8988T (cell line): ENCODE measurements around the gene ATP7B.

ENCODE experiments used
- DNase-seq: peaks from one replicate; pipeline ENCODE4 v3.0.0; 2011

The ATP7B gene

DNA sequence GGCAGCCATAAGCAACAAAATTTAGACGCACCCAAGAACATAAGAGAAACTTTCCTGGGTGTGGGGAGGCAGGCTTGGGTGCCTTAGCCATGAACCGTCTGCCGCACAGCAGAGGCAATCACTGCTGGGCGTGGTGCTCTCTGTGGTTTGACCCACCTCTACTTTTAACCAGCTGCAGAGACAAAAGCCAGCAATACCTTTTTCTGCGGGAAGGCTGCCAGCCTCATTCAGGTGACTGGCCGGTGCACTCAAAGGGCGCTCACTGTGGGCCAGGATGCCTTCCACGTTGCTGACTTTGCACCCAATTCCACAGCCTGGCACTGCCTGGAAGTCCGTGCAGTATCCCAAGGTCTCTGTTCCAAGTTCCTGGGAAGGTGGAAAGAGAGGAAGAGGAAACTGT lies 69.1 kb downstream of the ATP7B start:
- no peak for DNase-seq

DNA sequence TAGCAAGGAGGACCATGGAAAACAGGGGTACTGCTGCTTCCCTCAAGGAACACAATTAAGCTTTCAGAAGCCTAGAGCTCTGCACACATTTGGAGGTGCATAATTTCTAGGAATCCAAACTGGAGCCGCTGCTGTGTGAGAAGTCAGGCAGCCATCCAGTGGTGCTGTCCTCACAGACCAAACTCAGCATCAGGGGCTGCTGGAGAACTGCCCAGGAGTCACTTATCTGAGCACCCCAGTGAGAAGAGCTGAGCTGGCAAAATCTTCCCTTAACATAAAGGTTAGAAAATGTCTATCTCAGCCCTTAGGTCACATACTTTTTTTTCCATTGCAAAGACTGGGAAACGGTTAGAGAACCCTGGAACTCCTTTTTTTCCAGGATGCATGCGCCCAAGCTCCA lies 72.8 kb downstream of the ATP7B start:
- DNase-seq = no peak

DNA sequence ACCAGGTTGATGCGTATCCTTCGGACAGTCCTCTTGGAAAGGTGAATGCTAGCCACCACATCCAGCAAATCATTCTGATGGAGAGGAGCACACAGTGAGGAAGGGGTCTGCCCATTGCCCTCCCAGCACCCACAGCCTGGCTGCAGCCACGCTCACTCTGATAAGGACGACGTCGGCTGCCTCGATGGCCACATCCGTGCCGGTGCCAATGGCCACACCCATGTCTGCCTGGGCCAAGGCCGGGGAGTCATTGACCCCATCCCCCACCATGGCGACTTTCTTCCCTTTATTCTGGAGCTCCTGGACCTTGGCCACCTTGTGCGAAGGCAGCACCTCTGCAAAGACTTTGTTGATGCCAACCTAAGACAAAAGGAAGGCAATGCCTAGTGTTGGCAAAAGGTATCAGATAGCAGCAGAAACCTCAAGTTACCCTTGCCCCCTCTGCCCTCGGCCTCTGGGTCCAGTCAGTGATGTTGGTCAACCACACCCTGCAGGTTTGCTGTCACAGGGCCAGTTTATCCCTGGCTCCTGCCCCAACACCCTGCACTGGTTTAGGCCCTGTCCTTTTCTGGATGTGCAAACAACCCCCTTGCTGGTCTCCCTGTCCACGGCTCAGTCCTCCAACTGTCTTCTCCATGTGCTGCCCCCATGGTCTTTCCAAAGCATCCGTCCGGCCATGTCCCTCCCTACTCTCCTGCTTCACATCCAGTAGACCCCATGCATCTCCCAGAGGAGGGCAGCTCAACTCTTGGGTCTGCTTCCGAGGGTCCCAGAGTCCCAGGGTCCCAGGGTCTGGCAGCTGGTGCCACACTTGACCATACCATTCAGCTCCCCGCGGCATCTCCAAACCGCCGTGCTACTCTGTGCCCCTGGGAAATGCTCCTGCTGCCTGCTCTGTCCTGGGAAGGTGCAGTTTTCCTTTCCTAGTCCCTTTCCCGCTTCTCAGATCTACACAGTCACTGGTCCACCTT lies 73.6 kb downstream of the ATP7B start:
- no peak for DNase-seq

DNA sequence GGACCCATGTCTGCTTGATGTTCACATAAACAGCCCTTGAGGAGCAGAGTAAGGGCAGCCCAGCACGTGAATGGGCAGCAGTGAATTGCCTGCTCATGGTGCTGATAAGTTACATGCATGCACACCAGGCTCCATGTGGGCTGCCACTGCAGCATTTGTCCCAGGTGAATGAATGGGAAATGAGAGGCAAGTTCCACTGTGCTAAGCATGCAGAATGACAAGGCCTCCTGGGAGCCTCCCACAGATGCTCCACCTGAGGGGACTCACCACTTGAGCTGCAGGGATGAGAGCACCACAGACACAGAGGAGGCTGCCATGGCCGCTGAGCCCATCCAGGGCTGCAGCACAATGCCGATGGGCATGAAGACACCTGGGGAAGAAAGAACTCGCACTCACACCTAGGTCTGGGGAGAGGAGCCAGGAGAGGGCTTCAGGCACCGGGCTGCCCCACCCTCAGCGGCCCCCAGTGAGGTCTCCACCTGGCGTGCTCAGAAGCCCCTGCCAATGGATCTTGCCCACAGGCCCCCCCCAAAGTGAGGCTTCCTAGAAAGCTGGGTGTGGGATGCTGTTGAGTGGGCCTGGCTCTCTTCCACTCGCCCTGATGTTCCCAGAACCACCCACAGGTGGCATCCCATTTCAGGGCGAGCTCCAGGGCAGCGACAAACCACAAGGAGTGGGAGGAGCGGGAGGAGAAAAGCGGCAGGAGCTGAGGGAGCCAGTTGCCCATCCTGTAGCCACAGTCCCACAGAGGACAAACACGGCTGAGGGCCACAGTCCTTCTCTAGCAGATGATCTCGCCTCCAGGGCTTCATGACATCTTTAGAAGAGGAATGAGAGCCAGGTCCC lies 75.7 kb downstream of the ATP7B start:
- DNase-seq = peak; percentile 70

DNA sequence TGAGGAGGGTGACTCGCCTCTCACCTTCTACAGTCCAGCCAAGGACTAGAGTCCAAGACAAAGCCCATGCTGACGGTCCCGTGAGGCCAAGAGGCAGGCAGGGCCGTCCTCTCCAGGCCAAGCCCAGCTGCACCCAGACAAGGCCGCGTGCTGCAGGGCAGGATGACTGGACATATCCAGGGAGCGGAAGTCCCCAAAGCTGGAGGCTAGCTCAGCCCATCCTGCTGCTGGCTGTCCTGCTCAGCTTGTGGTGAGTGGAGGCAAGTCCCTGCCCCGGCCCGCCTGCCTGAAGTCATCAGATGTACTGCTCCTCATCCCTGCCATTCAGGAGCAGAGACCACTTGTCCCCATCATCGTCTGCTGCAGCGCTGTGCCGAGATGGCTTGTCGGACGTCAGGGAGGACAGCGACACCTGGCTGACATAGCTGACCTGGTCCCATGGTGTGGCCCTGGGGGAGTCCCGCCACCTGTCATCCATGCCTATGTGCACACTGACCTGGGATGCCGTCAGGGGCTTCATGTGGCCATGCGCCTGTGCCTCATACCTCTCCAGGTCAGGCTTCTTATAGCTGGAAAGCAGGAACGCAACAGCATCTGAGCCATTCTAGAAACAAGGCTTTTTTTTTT lies 76.7 kb downstream of the ATP7B start:
- DNase-seq = no peak

DNA sequence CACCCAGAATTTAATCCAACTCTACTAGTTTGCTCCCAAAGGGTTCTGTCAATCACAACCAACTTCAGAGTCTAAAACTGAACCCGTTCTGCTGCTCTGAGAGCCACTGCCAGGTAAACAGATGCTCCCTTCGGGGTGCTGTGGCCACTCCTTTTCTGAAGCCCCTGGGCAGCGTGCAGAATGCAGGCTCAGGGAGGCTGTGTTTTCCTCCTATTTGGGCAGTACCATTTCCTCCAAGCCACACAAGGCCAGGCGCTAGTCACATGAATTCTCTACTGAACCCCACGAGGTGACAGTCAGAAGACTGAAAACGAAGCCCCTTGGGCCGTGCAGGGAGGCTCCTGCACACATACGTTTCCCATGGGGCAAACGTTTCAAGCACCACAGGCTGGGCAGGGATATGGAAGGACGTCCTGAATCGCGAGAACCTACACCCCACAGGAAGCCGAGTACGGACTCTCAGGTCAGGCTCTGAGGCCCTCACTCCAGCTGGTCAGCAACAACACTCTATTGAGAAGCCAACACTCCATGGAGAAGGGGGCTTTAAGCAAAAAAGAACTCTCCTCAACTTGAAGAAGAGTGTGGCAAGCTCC lies 77.7 kb downstream of the ATP7B start:
- DNase-seq = no peak

DNA sequence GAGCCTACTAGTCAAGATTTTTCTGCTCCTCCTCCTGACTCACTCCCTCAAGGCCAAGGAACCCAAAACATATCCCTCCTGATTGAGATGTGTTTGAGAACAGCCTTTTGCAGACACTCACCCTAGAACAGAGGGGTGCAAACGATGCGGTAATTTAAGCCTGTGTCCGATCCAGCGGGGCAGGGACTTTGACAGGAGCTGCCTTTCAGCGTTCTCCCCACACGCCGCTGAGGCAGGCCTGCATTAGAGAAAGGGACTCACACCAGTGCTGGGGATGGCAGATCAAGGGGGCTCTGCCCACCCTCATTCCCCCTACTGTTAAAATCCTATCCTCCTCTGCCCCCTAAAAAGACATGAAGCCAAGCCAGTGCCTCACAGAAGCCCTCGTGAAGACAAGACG lies 79.0 kb downstream of the ATP7B start:
- no peak for DNase-seq

DNA sequence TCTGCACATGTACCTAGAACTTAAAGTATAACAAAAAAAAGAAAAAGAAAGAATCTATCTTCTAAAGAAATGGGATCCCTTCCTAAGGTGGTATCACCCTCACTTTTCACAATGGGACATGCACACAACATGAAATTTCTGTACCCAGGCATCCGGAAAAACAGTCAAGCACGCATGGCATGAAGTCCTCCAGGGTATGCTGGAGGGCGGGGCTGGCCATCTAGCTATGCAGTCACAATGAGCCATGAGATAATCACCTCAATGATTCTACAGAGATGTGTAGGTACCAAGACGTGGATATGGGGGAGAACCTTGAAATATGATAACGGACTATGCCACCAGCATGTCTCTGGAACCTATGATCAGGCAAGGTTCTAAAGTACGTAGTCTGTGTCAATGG lies 79.6 kb downstream of the ATP7B start:
- no peak for DNase-seq

DNA sequence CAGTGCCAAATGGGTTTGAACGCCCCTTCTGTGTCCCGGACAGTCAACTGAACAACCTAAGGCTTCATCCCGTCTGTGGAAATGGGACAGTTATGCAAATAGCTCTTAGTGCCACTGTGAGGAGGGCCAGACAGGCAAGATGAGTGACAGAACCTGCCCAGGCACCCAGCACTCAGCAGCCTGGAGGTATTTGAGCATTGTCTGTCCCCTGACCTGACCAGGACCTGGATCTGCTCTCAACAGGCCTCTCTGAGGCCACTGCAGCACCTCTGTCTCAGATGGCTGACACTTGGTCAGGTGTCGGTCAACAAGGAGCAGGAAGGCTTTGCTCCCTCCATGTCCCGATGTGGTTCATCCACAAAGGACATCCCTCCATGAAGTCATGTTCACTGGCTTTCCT lies 81.6 kb downstream of the ATP7B start:
- no peak for DNase-seq

DNA sequence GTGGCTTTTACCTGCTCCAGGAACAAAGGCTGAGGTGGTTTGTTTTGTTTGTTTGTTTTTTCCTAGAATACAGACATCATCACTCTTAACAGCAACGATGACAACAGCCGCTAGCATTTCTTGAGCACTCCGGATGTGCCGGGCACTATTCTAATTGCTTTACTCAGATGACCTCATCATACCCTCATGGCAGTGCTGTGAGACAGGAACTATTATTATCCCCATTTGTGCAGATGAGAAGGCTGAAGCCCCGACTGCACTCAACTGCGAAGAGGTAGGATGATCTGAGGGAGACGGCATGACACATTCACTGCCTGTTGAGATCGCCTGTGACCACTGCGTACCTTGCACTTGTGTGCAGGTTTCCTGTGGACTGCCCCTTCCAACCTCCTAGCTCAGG lies 83.0 kb downstream of the ATP7B start:
- no peak for DNase-seq

DNA sequence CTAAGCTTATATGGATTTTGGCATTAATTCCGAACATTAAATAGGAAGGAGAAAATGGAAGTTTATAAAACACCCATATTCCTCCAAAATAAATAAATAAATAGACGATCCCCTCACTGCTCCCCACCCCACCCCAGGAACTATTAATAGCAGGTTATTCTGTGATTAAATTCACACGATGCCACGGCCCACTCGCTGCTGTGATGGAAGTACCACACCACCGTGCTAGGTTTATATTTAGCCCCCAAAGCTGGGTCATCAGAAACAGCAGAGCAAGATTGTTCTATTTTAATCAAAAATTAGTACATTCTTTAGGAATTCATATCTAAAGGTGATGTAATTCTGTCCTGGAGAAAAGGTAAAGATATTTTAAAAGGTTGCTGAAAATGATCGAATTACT lies 84.1 kb downstream of the ATP7B start:
- no peak for DNase-seq

DNA sequence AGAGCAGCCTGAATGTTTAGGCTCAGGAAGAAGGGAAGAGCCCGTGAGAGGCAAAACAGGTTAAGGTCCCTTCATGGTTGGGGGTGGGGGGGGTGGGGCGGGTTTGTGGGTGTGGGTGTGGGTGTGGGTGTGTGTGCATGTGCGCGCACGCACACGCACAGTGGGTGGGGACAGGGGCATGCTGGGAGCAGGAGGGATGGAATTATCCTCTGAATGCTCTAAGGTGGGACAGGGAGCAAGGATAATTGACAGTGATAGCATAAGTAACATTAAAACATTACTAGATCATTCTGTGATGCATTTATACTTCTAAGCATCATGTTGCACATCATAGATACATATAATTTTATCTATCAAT lies 84.7 kb downstream of the ATP7B start:
- no peak for DNase-seq

DNA sequence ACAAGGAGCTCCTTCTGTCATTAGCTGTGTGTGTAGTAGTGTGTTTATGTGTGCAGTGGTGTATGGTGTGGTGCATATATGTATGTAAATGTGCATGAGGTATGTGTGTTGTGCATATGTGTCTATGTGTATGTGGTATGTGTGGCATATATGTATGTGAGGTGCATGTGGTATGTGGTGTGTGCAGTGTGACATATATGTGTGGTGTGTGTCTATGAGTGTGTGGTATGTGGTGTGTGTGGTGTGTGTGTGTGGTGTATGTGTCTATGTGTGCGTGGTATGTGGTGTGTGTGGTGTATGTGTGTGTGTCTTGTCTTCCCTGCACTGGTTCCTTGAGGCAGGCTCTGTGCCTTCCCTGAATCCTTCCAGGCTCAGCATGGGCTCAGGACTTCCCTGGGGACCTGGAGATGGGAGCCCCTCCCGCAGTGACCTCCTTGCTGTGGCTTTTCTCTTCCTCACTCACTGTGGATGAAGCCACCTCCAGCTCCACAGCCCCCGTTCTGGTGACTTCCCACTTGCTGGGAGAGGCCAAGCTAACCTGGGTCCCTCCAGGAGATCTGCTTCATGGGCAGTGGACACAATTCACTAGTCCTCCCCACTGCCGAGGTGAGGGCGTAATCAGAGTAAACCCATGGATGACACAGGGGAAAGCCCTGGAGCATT lies 85.3 kb downstream of the ATP7B start:
- no peak for DNase-seq

DNA sequence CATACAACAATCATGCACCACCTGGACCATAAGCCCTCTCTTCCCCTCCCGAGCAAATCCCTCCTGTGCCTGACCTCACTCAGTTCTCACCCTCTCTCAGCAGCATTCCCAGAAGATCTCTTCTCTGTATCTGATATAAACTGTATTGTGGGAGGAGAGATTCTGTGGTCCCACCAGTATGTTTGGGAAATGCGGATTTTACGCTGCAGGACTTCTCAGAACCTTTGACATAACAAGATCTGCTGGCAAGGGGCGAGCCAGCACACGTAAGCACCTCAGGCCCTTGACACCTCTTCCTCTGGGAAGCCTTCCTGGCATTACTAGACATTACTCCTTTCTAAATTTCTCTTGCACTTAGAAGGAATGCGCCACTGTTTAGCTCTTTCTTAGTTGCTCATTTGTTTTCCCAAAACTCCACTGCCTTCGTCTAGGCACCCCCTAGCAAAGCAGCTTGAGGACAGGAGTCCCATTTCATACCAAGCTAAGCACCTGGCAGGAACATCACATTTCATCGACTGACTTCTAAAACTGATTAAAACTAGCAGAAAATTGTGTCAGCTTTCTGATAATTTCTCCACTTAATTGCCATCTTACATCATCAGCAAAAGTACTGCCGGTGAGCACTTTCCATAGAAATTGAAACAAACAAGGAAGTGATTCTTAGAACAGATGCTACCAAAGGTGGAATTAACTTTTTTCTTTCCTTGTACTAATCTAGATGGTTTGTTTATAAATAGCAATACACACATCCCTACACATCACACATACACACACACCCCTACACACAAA lies 86.3 kb downstream of the ATP7B start:
- no peak for DNase-seq

DNA sequence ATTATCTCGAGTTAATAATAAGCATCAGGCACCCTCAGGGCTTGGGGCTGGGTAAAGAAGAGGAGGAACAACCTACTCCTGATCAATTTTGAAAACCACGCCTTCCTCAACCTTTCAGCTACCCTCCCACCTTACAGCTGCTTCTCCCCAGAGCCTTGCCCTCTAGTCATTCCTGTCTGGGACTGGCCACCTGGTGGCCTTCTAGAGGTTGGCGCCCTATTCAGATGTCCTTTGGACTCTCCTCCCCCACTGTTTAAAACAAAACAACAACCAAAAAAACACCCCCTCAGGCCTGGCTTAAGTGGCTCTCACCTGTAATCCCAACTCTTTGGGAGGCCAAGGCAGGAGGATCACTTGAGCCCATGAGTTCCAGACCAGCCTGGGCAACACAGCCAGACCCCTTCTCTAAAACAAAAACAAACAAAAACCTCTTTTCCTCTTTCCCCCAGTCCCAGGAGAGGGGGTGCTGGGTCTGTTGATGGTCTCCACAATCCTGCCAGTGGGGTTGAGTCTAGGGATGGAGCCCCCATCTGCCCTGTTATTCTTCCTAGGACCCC lies 87.2 kb downstream of the ATP7B start:
- DNase-seq = no peak

DNA sequence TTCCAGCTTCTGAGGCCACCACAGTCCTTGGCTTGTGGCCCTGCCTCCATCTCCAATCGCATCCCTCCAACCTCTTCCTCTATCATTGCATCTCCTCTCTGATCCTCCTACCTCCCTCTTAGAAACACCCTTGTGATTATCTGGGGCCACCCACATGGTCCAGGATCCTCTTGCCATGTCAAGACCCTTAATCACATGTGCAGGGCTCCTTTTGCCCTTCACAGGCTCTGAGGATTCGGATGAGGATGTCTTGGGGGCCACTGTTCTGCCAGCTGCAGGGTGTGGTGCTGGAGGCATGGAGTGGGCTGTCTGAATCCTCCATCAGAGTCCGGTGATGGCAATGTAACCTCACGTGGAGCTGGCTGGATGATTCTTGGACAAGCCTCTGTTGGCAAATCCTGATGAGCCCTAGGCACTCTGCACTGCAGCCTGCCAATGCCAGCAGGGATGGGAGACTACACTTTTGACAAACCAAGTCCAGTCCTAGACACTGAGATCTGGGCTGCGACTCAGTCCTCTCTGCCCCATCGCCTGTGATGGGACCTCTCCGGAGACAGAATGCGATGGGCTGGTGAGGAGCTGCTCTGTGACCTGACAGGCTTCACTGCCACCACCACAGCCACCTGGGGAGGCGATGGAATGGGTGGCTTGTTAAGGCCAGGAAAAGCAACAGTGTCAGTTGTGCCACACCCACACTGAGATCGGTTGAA lies 88.3 kb downstream of the ATP7B start:
- DNase-seq = no peak

DNA sequence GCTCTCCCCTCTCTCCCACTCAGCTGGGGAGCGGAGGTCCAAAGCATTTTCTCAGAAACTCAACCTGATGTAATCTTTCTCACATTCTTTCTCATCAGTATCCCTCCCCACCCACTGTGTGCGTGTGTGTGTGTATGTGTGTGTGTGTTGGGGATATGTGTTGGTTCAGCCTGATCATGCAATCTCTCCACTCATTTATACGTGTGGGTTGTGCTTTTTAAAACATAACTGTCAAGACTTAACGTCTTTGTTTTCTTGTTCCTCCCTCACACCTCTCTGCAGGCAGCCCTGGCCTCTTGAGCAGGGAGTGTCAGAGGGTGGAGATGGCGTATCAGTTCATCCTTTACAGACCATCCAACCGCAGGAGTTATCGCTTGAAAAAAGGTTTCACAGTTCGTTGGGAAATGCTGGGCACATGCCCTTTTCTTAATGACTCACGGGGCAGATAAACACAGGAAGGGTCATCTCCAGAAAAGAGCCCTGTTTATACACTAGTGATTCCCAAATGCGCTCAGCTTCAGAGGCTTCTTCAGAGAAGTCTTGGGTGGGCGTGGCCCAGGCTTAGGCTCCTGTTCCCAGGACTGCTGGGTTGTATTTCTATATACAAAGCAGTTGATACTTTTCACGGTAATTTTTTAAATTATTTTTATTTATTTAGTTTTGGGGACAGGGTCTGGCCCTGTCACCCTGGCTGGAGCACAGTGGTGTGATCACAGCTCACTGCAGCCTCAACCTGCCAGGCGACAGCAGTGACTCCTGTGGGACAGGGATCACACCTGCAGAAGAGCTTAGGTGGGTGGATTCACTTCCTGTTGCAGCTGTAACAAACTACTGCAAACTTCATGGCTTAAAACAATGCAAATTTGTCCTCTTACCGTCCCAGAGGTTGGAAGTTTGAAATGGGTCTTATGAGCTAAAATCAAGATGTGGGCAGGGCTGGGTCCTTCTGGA lies 89.2 kb downstream of the ATP7B start:
- DNase-seq = no peak

DNA sequence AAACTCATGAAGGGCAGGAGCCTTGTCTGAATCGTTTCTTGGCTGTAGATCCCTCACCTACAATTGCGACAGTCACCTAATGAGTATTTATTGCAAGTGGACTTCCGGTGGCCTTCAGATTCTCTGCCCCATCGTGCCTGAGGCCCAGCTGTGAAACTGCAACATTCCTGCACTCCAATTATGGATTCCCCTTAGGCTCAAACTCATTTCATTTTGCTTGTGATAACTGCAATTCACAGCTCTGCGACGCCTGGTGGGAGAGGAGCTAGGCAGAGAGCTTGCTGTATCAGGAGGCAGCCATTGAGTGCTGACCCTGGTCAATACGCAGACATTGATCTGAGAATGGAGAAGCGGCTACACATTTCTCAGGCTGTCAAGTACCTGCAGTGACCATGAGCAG lies 90.5 kb downstream of the ATP7B start:
- no peak for DNase-seq

DNA sequence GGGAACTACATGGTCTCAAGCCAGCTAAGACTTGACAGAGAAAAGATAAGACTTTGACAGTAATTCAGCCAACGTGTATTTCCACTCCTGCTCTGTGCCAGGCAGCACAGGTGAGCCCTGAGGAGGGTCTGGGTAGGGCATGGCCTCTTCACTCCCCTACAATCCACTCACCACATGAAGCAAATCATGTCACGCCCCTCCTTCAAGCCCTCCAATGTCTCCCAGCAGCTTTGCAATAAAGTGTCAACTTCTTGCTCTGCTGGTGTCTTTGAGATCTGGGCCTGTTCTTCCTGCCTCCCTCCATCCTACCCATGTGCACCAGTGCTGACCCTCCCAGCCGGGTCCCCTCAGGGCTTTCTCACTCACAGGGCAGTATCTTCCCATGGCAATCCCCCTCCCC lies 91.0 kb downstream of the ATP7B start:
- no peak for DNase-seq

DNA sequence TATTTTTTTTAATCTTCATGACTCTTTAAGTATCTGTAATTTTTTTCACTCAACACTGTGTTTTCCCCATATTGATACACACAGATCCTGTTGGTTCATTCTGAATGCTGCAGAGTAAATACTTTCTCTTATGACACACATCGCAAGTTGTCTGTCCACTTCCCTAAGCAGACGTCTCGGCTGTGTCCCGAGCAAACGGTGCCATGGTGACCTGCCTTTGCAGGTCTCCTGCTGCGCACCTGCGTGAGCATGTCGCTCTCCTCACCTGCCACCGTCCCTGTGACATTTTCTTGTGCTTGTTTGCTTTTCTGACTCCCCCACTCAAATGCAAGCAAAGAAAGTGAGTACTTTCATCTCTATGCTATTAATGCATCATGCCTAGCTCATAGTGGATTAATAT lies 91.7 kb downstream of the ATP7B start:
- no peak for DNase-seq
